ENCODE measurements around the gene SMAP1. TPM values are rescaled to one million over a fixed set of nuclear protein-coding genes. Genes with fewer than 3 reads are reported as not detected.
A peak's percentile ranks its signal among the peaks of the same experiment; 100 is the strongest.

The SMAP1 gene
- 15.3 and 16.2 TPM in 2 replicates for total RNA-seq (2014; rRNA removed; shearing (Covaris generic))
- 7.3 and 13.3 TPM in 2 replicates for polyA plus RNA-seq (2014; cell fraction: nucleus; rRNA removed)

DNA sequence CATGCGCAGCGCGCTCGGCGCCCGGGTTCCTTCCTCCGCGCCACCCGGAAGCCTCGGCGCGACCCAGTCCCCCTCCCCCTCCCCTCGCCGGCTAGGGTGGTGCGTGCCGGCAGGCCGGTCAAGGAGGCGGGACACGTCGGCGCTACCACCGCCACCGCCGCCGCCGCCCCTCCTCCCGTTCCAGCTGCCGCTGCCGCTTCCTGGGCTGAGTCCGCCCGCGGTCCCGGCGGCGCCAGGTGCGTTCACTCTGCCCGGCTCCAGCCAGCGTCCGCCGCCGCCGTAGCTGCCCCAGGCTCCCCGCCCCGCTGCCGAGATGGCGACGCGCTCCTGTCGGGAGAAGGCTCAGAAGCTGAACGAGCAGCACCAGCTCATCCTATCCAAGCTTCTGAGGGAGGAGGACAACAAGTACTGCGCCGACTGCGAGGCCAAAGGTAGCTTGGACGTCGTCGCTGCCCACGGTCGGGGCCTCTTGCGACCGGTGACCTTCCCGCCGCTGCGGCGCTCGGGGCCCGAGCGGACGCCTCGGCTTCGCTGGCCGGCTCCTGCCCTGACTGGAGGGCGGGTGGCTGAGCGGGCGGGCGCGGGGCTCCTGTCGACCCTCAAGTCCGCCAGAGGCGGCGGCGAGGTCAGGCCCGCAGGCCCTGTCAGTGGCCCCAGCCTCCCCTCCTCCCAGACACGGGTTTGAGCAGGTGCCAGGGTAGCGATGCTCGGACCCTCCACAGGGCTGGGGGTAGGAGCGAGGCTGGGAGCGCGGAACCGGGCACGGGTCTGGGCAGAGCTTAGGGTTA is at the start of gene SMAP1:
TSS of gene SMAP1 (plus strand) at position 173 of the 788 bp plus-strand sequence. CDS start at position 314, 141 bp downstream.
- DNase-seq (ENCODE audit: extremely low read depth, low read depth), result peak; percentile 80

DNA sequence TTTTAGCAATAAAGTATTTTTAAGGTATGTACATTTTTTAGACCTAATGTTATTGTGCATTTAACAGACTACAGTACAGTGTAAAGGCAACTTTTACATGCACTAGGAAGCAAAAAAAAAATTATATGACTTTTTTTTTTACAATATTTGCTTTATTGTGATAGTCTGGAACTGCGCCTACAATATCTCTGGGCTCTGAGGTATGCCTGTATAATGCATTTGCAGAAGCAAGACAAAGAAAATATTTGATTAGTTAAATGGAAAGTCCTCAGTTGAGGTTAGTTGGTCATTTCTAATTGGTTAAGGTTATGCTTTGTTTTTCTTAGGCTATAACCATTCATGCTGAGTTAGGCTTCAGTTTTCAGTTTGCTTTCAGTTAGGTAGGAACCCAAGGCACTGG is 46.9 kb upstream of the SMAP1 start:
- no peak for DNase-seq (ENCODE audit: extremely low read depth, low read depth)

DNA sequence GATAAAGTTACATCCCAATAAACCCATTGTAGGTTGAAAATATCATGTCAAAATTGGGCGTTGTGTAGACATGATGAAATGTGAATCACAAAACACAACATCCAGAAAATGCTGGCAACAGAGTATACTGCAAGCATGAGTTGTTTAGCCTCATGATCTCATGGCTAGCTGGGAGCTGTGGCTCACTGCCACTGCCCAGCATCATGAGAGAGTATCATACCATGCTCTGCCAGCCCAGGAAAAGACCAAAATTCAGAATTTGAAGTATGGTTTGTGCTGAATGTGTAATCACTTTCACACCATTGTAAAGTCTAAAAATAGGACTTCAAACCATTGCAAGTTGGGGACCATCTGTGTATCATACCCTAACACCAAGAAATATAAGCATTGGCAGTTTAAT is 45.2 kb upstream of the SMAP1 start:
- no peak for DNase-seq (ENCODE audit: extremely low read depth, low read depth)

DNA sequence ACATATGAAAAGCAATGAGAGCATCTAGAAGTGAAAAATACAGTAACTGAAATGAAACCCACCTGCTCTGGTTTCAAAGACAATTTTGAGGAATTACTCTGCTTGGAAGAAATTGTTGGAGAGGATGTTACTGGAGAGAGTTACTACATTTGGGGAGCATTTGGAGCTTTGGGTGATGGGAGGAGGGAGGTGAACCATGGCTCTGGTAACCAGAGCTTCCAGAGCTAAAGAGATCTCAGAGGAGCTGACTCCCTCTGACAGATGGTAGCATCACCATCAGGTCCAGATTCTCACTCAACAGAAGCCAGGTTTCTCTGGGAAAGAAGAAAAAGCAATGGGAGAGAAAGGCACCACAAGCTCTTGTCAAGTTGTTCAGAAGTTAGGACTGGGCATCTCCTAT is 42.2 kb upstream of the SMAP1 start:
- no peak for DNase-seq (ENCODE audit: extremely low read depth, low read depth)

DNA sequence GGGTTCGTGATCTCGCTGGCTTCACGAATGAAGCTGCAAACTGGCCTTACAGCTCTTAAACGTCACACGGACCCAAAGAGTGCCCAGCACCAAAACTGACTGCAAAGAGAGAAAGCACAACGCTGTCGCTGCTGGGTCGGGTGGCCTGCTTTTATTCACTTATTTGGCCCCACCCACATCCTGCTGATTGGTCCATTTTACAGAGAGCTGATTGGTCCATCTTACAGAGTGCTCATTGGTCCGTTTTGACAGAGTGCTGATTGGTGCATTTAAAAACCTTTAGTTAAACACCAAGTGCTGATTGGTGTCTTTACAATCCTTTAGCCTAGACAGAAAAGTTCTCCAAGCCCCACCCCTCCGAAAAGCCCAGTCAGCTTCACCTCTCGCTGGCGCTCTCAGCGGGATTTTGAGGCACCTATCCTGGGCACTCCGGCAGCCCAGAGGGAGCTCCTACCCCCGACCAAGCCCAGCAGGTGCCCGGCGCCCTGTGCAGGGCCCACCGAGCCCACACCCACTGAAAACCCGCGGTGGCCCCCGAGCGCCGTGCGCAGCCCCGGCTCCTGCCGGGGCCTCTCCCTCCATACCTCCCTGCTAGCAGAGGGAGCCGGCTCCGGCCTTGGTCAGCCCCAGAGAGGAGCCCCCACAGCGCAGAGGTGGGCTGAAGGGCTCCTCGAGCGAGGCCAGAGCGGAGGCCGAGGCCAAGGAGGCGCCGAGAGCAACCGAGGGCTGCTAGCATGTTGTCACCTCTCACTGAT is 40.0 kb upstream of the SMAP1 start:
- DNase-seq (ENCODE audit: extremely low read depth, low read depth), result no peak

DNA sequence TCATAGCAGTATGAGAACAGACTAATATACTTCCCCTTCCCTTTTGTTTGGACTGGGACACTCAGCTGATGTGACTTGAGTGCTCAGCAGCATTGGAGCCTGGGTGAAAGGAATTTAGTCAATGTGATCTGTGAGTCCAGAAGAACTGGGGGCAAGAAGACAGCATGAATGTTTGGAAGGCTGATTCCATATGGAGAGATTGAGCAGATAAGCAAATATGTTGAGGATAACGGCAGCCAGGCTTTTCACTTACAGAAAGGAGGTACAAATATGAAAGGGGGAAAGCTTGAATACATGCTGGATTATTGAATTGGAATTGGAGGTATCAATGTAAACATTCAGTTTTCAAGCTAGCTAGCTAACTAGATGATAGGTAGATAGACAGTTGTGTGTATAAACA is 37.8 kb upstream of the SMAP1 start:
- DNase-seq (ENCODE audit: extremely low read depth, low read depth), result no peak

DNA sequence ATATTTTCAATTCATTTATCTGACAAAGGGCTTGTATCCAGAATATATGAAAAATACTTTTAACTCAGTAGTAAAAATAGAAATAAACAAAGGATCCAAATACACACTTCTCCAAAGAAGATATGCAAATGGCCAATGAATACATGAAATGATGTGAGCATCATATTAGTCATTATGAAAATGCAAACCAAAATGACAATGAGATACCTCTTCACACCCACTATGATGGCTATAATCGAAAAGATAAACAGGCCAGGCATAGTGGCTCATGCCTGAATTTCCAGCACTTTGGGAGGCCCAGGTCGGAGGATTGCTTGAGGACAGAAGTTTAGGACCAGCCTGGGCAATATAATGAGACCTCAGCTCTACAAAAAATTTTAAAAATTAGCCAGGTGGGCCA is 33.8 kb upstream of the SMAP1 start:
- no peak for DNase-seq (ENCODE audit: extremely low read depth, low read depth)

DNA sequence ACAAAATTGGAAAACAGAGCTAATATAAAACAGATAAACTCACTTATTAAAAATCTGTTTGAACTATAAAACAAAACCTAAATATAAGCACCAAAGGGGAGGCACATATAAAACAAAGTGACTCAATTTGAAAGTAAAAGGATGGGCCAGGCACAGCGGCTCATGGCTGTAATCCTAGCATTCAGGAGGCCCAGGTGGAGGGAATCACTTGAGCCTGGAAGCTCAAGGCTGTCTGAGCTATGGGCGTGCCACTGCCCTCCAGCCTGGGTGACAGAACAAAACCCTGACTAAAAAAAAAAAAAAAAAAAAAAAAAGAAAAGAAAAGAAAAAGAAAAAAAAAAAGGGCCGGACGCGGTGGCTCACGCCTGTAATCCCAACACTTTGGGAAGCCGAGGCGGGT is 31.1 kb upstream of the SMAP1 start:
- DNase-seq (ENCODE audit: extremely low read depth, low read depth), result no peak

DNA sequence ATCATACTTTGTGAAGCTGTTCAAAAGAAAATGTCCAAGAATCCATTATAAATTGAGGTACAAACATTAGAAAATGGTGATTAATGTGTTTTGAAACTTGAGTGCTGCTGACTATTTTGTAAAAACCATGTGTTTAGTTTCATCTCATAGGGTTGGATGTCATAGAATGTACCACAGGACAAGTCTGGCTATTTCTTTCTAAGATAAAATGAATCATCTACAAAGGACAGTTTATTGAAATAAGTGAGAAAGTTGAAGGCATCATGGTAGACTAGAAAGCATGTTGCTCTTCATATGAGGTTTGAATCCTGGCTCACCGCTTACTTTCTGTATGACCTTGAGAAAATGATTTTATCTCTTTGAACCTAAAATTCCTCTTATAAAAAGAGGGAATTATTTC is 29.2 kb upstream of the SMAP1 start:
- no peak for DNase-seq (ENCODE audit: extremely low read depth, low read depth)

DNA sequence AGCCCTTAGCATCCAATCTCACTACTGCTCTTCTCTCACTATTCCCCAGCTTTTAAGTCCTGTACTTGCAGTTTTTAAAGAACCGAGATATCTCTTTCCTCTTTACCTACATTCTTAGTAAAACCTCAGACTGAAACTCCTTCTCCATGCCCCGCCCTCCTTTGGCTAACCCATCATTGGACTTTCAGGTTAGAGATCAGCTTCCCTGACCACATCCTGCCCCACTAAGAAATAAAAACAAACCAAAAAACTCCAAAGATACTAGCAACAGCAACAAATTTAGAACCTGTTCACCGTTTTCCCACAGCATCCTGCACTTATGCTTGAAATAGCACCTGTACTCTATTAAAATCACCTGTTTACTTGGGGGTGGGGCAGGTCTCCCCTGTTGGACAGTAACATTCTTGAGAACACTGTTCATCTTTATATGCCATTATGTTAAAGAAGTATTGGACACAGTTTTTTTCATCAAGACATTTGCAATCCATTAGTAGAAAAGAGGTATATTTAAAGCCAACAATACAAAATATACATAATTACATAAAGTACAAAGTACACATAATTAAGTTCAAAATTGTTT is 16.3 kb upstream of the SMAP1 start:
- no peak for DNase-seq (ENCODE audit: extremely low read depth, low read depth)

DNA sequence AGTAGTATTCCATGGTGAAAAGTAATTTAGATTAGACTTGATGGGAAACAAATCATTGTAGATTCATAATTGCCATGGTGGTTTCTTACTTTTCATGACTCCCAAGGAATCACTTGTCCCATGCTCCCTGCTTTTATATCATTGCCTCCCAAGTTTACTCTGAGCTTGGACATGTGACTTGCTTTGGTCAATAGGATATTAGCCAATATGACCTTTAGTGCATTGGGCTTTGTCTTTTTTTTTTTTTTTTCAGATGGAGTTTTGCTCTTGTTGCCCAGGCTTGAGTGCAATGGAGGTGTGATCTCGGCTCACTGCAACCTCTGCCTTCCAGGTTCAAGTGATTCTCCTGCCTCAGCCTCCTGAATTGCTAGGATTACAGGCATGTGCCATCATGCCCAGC is 15.5 kb upstream of the SMAP1 start:
- DNase-seq (ENCODE audit: extremely low read depth, low read depth), result no peak

DNA sequence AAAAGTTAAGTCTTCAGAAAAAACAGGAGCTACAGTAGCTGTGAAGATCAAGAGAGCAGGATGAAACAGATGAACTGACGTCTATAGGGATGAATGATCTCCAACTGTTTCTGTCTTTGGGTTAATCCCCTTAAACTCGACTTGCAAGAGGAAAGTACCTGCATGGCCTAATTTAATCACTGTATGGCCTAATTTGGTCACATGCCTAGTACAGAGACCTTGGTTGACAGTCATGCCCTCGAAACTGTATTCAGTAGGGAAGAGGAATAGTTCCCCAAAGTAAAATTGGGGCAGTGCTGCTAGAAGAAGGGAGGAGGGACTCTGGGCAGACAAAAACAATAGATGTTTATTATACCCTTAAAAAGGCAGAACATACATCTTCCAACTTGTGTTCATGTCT is 10.0 kb upstream of the SMAP1 start:
- DNase-seq (ENCODE audit: extremely low read depth, low read depth), result no peak

DNA sequence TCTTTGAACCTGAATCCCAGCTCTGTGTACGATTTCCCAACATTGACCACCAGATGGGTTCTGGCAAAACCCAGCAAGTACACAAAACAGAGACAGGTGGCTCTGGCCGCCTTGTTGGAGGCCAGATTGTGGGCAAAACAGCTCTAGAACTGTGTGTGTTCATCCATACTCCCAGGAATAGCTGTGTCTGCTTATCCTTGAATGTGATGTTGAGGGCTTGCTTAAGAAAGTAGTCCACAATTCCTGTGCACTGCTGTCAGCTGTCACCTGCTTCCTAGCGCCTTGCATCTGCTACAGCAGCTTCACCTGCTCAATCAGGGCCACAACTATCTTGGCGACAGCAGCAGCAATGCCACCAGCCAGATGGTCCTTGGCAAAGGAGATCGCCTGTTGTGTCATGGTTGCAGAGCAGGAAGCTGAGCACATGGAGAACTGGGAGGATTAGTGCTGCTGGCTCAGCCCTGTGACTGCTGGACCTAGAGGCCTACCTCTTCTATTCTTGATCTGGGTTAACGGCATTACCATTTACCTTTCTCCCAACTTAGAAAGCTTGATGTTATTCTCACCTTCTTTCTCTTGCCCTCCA is 3.7 kb upstream of the SMAP1 start:
- no peak for DNase-seq (ENCODE audit: extremely low read depth, low read depth)

DNA sequence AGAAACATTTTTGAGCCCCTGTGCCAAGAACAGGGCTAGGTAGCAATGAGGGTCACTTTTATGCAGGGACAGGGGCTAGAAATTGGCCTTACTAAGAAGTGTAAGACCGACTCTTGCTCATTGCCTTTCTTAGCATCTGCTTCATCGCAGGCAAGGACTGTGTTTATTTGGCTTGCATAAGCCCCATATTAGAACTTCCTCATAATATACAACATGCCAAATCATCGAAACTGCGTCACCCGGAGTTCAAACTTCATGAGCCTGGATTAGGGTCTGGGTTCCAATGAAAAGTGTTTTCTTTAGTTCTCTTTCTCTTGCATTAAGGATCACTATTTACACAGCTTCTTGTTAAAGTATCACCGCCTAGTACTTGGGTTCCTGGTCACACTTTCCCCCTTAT is 977 bp upstream of the SMAP1 start:
- no peak for DNase-seq (ENCODE audit: extremely low read depth, low read depth)

DNA sequence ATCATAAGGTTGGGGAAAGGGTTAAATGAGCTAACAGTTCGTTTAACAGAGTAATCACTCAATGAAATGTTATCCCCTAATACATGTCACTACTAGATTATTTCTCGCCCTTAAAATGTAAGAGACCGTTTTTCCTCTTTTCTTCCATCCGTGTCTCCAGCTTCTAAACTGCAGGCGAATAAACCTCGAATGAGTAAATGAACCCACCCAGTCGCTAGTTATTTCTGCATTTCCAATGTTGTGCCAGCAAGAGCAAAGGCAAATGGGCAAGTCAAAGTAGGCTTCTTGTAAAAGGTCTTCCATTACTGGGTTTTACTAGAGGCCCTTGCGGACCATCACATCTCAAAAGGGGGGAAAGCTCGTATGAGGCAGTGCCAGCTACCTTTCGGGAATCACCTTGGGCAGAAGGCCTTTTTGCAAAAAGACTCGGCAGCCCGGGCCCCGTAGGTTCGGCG is 400 bp upstream of the SMAP1 start:
- no peak for DNase-seq (ENCODE audit: extremely low read depth, low read depth)

DNA sequence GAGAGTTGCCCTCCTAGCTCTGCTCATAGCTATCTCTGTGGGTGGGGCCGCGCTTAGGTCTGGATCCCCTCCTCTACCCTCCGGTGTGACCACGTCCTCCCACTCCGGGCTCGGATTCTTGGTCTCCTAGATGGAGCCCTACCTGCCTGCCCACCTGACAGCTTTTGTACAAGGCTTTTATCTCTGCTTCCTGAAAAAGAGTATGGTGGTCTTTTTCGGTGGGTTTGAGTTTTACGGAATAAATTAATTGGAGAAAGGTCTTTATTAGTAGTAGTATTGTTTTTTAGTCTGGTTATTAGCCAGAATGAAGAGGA is 773 bp downstream of the SMAP1 start:
- peak; percentile 9 for DNase-seq (ENCODE audit: extremely low read depth, low read depth)

DNA sequence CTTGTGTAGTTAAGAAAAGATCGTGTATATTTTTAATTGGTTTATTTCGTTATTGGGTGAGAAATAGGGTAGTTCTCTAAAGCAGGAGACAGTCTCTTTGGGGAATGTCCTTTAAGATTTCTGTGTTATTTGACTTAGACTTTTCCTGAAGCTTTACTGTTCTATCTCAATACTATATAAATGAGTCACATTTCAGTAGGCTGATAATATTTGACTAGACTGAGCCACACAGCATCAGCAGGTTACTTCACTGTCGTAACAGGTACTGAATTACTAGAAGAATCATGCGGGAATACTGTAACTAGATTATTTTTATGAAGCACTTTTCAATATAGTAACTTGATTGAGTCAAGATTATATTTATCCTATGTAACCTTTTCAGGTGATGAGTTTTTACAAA is 1.4 kb downstream of the SMAP1 start:
- DNase-seq (ENCODE audit: extremely low read depth, low read depth), result no peak

DNA sequence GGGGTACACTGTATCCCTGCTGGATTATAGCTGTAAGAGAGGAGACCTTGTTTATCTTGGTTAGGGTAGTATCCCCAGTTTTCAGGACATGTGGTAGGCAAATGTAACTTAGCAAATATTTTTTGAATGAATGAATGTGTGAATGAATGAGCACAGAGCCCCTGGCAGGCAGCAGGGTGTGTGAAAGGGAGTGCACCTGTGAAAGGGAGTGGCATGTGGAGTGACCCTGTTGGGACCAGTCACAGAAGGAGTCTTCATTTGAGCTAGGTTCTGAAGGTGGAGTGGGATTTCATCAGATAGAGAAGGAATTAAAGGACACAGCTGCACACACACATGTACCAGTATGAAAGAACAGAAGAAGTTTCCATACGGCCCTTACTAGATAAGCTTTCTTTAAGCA is 4.9 kb downstream of the SMAP1 start:
- no peak for DNase-seq (ENCODE audit: extremely low read depth, low read depth)

DNA sequence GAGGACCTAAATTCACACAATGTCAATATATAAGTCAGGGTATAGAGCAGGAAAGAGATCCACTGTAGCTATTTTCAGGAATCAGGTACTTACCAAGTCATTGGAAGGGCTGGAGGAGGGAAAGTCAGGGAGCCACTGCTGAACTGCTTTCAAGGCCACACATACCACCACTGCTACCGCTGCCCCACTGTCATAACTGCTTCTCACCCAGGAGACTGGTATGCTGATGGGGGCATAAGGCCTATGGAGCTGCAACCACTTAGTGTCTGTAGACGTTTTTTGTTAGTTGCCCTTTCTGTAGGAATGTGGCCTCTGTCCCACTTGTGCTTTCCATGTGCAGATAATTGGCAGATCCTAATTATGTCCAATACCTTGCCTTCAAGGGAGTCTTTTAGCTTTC is 5.4 kb downstream of the SMAP1 start:
- no peak for DNase-seq (ENCODE audit: extremely low read depth, low read depth)

DNA sequence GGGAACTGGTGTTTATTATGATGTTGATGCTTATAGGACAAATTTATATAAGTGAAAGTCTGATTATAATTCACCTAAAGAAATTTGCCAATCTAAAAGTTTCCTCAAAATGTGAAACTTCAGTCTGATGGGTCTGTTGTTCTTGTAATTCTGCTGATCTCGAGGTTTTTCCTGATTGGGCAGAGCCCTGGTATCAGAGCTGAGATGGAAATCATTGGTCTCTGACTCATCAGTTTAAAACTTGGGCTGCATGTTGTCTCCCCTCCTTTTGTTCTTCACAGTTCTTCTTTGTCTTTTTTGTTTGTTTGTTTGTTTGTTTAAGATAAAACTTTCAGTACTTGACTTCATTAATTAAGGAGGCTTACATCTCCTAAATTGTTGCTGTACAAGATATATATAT is 5.9 kb downstream of the SMAP1 start:
- DNase-seq (ENCODE audit: extremely low read depth, low read depth), result no peak

DNA sequence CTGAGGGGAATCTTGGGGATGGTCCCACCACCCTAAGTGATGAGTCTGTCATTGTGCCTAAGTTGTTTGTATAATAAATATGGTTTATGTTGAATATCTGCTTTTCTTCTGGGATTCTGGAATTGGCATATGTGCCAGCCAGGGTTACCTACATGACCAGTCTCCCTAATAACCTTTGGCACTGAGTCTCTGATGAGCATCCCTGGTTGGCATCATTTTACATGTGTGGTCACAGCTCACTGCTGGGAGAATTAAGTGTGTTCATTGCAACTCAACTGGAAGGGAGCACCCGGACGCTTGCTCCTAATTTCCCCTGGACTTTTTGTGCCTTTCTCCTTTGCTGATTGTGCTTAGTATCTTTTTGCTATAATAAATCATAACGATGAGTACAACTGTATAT is 8.1 kb downstream of the SMAP1 start:
- DNase-seq (ENCODE audit: extremely low read depth, low read depth), result no peak

DNA sequence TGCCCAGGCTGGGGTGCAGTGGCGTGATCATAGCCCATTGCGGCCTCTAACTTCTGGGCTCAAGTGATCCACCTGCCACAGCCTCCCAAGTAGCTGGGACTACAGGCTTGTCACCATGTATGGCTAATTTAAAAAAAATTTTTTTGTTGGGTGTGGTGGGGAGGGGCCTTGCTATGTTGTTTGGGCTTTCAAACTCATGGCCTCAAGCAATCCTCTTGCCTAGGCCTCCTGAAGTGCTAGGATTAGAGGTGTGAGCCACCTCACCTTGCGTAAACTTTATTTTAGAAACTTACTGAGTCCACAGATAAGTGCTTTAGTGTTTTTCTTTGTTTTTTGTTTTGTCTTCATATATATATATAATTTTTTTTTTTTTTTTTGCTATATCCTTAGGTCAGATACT is 9.1 kb downstream of the SMAP1 start:
- no peak for DNase-seq (ENCODE audit: extremely low read depth, low read depth)

Measured in NCI-H460 (cell line).